HepG2 (cell line): ENCODE results near the gene SLX4. TPM values are rescaled to one million over a fixed set of nuclear protein-coding genes. Genes with fewer than 3 reads are reported as not detected.

ENCODE experiments used
- NFKB2 ChIP-seq: sonication (generic); formaldehyde crosslinking; IDR thresholded peaks from 2 replicates; pipeline ENCODE4 v1.4.0; 2020; ENCODE audit warnings: missing genetic modification reagents, borderline replicate concordance
- SRSF1 ChIP-seq: fragments of 200-400 bp; formaldehyde crosslinking; optimal IDR thresholded peaks from 2 replicates; pipeline ENCODE3; 2017; ENCODE audit warnings: mild to moderate bottlenecking, low read depth, low read length, moderate library complexity
- ZBTB38 ChIP-seq: sonication (generic); formaldehyde crosslinking; IDR thresholded peaks from 2 replicates; pipeline ENCODE4 v1.5.1; 2020; ENCODE audit warnings: mild to moderate bottlenecking, missing genetic modification reagents
- ZNF749 ChIP-seq: sonication (generic); formaldehyde crosslinking; IDR thresholded peaks from 2 replicates; pipeline ENCODE4 v1.8.0; 2022; ENCODE audit warnings: mild to moderate bottlenecking, missing genetic modification reagents, moderate library complexity, borderline replicate concordance
- ZNF879 ChIP-seq: sonication (generic); formaldehyde crosslinking; IDR thresholded peaks from 2 replicates; pipeline ENCODE4 v1.8.1; 2023; ENCODE audit warnings: missing genetic modification reagents
- polyA plus RNA-seq, 8 experiments: library from polyadenylated mRNA; depleted of rRNA in 3 of 8; stranded (reverse) in 7 of 8; unstranded in 1 of 8; fragments of >200 nt; fragmentation: Illumina TruSeq in 4 of 8; extraction: Trizol in 4 of 8; gene quantifications; 2 replicates each; pipeline versions ENCODE4 v1.2.1 to v1.2.3, GENCODE V29; 2011 to 2016; ENCODE audit warnings: low read depth in 4 of 8, missing spikeins in 1 of 8, mixed read lengths in 1 of 8; ENCODE audit not compliant: insufficient read depth in 1 of 8
- total RNA-seq, 5 experiments: library from RNA; depleted of rRNA; stranded (reverse); fragments of >200 nt; fragmentation: Illumina TruSeq; extraction: Trizol; gene quantifications; 2 replicates each; pipeline ENCODE4 v1.2.3, GENCODE V29; 2016; ENCODE audit warnings: low read depth in 1 of 5
- TF ChIP-seq, protein P1 (sequence below): IDR thresholded peaks from 2 replicates; pipeline ENCODE4 v1.6.1; 2012; ENCODE audit warnings: inconsistent platforms
- TF ChIP-seq, protein P2 (sequence below), 2 experiments: sonication (generic) in 1 of 2; formaldehyde crosslinking in 1 of 2; IDR thresholded peaks; 2 replicates each; pipeline versions ENCODE4 v1.6.1 to v1.9.0; 2014 to 2022; ENCODE audit warnings: antibody characterized with exemption in 1 of 2, borderline replicate concordance in 1 of 2, inconsistent platforms in 1 of 2, low read depth in 1 of 2, missing genetic modification reagents in 1 of 2
- TF ChIP-seq, protein P3 (sequence below): sonication (generic); formaldehyde crosslinking; IDR thresholded peaks from 2 replicates; pipeline ENCODE4 v1.4.0; 2020; ENCODE audit warnings: missing genetic modification reagents
- TF ChIP-seq, protein P4 (sequence below): sonication (generic); formaldehyde crosslinking; IDR thresholded peaks from 2 replicates; pipeline ENCODE4 v1.9.0; 2022; ENCODE audit warnings: low read depth, missing genetic modification reagents
- TF ChIP-seq, protein P5 (sequence below): sonication (generic); formaldehyde crosslinking; IDR thresholded peaks from 2 replicates; pipeline ENCODE4 v1.5.1; 2020; ENCODE audit warnings: mild to moderate bottlenecking, missing genetic modification reagents, moderate library complexity

SLX4 gene
- total and polyA plus RNA-seq, 2 of the 13 experiments (the other 11 are each of a cell fraction or from before 2014, with no cell fraction given), result 1.1 to 3.6 TPM

DNA sequence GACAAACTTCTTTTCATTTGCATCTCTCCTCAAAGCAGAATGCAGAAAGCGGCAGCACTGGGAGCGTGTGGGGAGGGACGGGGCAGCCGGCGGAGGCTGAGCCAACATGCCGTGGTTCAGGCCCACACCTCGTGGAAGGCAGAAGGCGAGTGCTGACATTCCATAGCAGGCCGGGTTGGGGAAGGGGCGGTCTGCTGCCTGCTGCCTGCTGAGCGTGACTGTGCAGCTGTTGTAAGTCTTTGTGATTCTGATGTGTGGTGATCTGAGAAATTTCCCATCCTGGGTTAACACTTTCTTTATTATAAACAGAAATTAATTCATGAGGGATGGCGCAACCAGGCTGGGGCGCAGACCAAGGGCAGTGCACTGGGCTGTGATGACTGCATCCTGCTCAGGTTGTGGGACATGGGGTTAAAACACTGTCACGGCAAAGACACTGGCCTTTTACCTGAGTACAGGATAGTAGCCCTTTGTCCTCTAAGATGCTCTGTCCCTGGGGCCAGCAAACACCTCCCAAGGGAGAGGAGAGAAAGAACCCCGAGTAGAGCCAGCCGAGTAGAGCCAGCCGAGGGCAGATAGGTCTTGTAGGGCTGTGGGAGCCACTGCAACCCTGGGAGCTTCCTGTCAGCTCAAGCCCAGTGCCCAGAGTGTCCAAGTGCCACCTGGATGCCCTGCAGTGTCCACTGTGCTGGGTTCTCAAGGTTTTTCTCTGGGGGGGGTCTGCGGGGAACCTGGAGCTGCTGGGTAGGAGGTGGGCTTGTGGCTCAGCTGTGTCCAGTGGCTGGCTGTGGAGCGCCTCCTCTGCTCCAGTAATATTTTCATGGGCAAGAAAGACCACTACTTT, 34.3 kb upstream of the SLX4 start (continued):
- TF ChIP-seq, protein P1, sequence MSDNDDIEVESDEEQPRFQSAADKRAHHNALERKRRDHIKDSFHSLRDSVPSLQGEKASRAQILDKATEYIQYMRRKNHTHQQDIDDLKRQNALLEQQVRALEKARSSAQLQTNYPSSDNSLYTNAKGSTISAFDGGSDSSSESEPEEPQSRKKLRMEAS, result peak; percentile 73
- TF ChIP-seq ZNF749 (no peak), SRSF1 (peak; percentile 54), NFKB2 (CRISPR knock-in tag) (no peak), ZBTB38 (CRISPR knock-in tag) (peak; percentile 94), ZNF879 (CRISPR knock-in tag) (no peak)
- TF ChIP-seq, protein P2, sequence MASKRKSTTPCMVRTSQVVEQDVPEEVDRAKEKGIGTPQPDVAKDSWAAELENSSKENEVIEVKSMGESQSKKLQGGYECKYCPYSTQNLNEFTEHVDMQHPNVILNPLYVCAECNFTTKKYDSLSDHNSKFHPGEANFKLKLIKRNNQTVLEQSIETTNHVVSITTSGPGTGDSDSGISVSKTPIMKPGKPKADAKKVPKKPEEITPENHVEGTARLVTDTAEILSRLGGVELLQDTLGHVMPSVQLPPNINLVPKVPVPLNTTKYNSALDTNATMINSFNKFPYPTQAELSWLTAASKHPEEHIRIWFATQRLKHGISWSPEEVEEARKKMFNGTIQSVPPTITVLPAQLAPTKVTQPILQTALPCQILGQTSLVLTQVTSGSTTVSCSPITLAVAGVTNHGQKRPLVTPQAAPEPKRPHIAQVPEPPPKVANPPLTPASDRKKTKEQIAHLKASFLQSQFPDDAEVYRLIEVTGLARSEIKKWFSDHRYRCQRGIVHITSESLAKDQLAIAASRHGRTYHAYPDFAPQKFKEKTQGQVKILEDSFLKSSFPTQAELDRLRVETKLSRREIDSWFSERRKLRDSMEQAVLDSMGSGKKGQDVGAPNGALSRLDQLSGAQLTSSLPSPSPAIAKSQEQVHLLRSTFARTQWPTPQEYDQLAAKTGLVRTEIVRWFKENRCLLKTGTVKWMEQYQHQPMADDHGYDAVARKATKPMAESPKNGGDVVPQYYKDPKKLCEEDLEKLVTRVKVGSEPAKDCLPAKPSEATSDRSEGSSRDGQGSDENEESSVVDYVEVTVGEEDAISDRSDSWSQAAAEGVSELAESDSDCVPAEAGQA (IDR thresholded peaks at IDR 0.05; ENCODE audit: low read depth), result no peak
- TF ChIP-seq, protein P2 (CRISPR knock-in tag; IDR thresholded peaks at IDR 0.05; ENCODE audit: borderline replicate concordance), result no peak
- TF ChIP-seq, protein P3, sequence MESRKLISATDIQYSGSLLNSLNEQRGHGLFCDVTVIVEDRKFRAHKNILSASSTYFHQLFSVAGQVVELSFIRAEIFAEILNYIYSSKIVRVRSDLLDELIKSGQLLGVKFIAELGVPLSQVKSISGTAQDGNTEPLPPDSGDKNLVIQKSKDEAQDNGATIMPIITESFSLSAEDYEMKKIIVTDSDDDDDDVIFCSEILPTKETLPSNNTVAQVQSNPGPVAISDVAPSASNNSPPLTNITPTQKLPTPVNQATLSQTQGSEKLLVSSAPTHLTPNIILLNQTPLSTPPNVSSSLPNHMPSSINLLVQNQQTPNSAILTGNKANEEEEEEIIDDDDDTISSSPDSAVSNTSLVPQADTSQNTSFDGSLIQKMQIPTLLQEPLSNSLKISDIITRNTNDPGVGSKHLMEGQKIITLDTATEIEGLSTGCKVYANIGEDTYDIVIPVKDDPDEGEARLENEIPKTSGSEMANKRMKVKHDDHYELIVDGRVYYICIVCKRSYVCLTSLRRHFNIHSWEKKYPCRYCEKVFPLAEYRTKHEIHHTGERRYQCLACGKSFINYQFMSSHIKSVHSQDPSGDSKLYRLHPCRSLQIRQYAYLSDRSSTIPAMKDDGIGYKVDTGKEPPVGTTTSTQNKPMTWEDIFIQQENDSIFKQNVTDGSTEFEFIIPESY, result 0 out of 2 replicates have a peak, but pooled peaks have one; percentile 63
- TF ChIP-seq, protein P4, sequence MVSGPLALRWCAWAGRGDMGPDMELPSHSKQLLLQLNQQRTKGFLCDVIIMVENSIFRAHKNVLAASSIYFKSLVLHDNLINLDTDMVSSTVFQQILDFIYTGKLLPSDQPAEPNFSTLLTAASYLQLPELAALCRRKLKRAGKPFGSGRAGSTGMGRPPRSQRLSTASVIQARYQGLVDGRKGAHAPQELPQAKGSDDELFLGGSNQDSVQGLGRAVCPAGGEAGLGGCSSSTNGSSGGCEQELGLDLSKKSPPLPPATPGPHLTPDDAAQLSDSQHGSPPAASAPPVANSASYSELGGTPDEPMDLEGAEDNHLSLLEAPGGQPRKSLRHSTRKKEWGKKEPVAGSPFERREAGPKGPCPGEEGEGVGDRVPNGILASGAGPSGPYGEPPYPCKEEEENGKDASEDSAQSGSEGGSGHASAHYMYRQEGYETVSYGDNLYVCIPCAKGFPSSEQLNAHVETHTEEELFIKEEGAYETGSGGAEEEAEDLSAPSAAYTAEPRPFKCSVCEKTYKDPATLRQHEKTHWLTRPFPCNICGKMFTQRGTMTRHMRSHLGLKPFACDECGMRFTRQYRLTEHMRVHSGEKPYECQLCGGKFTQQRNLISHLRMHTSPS, result peak; percentile 74; the same call in 1 of the 2 replicates
- TF ChIP-seq, protein P5, sequence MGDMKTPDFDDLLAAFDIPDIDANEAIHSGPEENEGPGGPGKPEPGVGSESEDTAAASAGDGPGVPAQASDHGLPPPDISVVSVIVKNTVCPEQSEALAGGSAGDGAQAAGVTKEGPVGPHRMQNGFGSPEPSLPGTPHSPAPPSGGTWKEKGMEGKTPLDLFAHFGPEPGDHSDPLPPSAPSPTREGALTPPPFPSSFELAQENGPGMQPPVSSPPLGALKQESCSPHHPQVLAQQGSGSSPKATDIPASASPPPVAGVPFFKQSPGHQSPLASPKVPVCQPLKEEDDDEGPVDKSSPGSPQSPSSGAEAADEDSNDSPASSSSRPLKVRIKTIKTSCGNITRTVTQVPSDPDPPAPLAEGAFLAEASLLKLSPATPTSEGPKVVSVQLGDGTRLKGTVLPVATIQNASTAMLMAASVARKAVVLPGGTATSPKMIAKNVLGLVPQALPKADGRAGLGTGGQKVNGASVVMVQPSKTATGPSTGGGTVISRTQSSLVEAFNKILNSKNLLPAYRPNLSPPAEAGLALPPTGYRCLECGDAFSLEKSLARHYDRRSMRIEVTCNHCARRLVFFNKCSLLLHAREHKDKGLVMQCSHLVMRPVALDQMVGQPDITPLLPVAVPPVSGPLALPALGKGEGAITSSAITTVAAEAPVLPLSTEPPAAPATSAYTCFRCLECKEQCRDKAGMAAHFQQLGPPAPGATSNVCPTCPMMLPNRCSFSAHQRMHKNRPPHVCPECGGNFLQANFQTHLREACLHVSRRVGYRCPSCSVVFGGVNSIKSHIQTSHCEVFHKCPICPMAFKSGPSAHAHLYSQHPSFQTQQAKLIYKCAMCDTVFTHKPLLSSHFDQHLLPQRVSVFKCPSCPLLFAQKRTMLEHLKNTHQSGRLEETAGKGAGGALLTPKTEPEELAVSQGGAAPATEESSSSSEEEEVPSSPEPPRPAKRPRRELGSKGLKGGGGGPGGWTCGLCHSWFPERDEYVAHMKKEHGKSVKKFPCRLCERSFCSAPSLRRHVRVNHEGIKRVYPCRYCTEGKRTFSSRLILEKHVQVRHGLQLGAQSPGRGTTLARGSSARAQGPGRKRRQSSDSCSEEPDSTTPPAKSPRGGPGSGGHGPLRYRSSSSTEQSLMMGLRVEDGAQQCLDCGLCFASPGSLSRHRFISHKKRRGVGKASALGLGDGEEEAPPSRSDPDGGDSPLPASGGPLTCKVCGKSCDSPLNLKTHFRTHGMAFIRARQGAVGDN, result peak; percentile 75
